Inflammatory macrophage treated with lipopolysaccharide for 1 hour (primary cell): ENCODE measurements around the gene REM2.

Experiments used
- DNase-seq, 2 donors: peaks; one replicate each; pipeline ENCODE4 v3.0.0-alpha.2; 2020 to 2022

REM2 gene

GRCh38 chr14:22898302-22899090 lies 15.5 kb downstream of the REM2 start:
- no peak for DNase-seq

DNA sequence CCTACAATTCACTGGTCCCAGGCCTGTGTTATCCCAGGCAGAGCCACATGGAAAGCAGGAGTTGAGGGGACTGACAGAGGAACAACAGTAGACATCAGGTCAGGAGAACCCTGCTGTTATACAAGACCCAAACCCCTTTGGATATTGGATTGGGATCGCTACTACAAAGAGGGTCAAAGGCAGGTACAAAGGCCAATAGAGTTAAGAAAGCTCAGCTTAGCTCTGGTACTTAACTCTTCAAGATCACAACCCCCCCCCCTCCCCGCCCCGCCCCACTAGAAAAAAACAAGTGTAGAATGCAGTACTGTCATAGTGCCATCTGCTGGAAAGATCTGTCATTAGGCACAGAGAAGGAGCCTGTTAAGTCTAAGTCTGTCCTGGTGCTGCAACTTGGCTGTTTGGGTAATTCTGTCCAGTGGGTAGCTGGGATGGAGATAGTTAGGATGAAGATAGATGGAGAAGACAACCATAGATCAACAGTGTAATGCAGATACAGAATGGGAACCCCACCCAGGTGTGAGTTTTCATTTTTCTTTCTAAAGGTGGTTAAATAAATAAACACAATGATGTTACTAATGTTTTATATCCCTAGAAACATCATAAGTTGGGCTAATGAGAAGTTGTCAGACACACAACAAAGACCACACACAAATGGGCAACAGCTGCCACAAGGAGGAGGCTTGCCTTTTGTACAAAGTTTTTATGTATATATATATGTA lies 17.2 kb downstream of the REM2 start:
- peak; percentile 52 to 73 for DNase-seq

GRCh38 chr14:22901799-22902198 lies 18.8 kb downstream of the REM2 start:
- DNase-seq = no peak

DNA sequence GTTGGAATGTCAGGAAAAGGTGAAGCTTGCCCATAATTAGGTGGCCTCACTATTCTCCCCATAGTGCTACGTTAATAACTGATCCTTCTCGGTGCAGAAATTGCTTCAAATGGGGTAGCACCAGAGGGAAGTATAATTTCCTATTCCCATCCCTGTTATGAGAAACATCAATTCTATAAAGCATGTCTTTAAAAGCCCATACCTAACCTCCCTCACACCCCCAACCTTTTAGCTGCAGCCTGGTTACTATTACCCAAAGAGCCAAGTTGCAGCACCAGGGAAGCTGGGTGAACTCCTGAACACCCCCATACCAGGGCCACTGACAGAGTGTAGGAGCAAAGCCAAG lies 20.7 kb downstream of the REM2 start:
- DNase-seq = no peak

DNA sequence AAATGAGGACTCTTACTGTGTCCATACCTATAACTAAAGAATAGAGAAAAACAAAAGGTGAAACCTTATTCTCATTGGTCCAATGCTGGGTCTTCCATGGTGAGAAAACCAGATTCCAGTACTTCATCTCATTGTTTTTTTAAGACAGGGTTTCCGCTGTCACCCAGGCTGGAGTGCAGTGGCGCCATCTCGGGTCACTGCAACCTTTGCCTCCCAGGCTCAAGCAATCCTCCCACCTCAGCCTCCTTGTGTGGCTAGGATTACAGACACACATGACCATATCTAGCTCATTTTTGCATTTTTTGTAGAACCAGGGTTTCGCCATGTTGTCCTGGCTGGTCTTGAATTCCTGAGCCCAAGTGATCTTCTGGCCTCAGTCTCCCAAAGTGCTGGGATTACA lies 22.6 kb downstream of the REM2 start:
- DNase-seq = no peak

- no peak for DNase-seq
Observed at GRCh38 chr14:22906073-22906472, 23.1 kb downstream of the REM2 start.

DNA sequence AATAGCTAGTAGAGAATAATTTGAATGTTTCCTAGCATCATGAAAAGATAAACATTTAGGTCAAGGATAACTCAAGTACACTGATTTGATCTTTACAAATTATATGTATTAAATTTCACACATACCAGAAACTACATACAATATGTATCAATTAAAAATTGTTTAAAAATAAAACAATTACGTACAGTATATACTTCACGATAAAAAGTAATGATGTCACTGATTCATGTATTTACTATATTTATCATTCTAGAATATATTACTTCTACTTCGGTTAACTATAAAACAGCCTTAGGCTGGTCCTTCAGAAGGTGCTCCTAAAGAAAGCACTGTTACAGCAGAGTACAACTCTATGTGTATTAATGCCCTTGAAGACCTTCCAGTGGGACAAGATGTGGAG lies 24.4 kb downstream of the REM2 start:
- DNase-seq = no peak

DNA sequence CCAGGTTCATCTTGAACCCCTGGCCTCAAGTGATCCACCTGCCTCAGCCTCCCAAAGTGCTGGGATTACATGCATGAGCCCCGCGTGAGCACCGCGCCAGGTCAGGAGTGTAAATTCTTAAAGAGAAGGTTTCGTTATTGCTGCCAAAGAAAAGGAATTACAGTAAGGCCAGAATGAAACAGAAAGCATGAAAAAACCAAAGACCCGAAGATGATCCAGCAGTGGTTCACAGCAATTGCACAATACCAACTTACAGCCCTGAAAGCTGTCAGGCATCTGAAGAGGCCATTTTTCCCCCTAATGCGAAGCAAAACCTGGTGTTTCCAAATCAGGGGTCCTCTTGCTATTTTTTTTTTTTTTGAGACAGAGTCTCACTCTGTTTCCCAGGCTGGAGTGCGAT lies 25.6 kb downstream of the REM2 start:
- peak; percentile 38 to 48 for DNase-seq

GRCh38 chr14:22910916-22911315 lies 27.9 kb downstream of the REM2 start:
- DNase-seq = no peak

DNA sequence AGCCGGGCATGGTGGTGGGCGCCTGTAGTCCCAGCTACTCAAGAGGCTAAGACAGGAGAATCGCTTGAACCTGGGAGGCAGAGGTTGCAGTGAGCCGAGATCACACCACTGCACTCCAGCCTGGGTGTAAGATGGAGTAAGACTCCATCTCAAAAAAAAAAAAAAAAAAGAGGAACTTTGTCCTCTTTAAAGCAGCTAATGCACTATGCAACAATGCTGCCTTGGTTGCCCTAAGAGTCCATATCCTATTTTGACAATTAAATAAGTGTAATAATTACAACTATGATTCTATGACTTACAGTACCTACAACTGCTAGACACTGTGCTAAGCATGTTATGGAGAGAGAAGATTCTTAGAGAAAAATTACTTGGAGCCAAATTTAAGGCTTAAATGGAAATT lies 31.8 kb downstream of the REM2 start:
- DNase-seq = peak; percentile 52 to 56

- peak; percentile 77 to 88 for DNase-seq
Observed at GRCh38 chr14:22915886-22916521, 33.0 kb downstream of the REM2 start.

DNA sequence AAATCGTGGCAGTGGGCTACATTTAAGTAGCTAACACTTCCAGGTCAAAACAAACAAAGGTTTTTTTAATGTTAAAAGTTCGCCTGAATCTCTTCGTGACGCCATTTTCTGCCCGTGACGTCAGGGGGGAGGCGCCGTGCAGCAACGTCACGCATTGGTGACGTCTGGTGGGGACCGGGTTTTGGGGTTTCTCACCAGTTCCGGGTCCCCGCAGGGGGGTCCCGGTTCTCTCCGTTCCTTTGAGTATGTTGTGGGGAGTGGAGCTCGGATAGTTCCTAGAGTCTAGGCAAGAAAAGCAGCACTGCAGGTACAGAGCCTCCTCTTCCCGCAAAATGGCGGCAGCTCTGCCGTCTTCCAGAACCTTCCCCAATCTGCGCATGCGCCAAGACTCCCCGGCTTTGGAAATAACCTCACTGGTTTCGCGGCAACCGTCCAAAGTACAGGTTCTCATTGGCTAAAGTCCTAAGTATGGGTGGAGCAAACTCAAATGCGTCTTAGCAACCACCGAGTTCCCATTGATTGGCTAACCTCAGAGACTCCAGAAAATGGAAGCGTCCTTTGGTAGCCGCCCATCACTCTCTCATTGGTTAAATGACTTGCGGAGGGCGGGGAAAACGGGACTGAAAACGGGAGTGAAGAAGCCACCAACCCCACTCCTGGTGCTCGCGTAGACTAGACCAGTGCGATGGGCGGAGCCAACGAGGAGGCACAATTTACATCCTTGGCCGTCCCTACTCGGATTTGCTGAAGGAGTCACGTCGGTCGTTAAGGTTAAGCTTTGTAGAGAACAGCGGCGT lies 36.0 kb downstream of the REM2 start, which contains the start of gene RBM23:
Gene RBM23 (minus strand): TSS at position 346 of the 797 bp plus-strand sequence.
- peak; percentile 100 for DNase-seq

DNA sequence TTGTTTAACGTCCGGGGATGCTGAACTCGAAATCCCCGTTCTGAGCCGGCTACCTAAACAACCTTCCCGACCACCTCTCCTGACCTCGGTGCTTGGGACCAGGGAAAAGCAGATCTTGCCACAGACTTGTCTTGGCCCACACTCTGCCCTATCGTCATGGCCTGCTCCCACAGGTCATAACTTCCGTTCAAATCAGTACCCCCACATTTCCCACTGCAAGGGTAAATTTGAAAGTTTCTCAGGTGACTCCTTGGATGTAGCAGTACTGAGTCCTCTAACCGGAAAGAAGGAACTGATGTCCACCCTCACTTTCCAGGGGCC lies 36.5 kb downstream of the REM2 start:
- peak in 1 of 2 donors; percentile 64 for DNase-seq

DNA sequence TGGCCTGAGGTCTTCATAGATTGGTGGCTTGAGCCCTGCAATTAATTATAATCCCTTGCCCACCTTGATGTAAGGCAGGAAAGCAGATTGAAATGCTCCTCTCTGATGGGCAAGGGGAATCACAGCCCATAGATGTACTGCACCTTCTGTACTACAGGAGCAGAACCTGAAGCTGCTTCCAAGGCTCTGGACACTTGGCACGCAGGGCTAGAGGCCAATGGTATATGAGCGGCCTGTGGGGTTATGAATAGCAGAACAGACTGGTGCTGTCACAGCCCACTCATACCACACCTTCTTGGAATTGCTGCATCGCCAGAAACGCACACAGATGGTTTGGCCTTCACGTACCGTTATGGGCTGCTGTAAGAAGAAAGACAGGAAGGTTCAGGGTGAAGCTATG lies 37.7 kb downstream of the REM2 start:
- no peak for DNase-seq

DNA sequence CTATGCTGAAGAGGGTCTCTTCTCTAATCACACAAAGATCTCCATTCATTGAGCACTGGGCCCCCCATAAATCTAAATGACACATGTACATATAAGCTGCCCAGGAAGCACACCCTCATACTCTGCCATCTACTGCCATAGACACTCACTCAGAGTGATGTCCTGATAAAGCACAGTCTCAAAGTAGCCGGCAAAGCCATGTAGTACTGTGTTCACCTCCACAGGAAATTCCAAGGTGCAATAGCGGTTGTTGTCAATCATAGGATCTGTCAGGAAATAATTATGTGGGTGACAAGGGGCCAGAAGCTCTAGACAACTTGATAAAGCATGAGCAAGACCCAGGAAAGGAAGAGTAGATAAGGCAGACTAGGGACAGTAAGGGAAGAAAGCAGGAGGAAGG lies 39.3 kb downstream of the REM2 start:
- DNase-seq = no peak

DNA sequence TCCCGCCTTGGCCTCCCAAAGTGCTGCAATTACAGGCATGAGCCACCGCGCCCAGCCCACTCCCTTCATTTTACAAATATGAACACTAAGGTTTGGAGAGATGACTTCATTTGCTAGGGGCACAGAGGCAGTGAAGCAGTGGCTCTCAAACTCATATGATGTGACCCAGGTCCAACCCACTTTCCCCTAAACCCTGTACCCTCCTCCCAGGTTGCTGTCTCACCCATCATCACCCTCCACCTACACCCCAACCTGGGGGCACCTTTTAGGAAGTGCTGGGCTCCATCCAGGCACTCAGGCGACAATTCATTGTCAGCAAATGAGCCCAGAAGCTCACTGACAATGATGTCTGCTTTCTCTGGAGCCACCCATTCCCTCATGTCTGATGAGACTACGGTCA lies 40.7 kb downstream of the REM2 start:
- no peak for DNase-seq

GRCh38 chr14:22925513-22925912 lies 42.5 kb downstream of the REM2 start:
- DNase-seq = no peak

- DNase-seq = no peak
Observed at GRCh38 chr14:22926316-22926715, 43.3 kb downstream of the REM2 start.

- no peak for DNase-seq
Observed at GRCh38 chr14:22928237-22929103, 45.4 kb downstream of the REM2 start.

- peak; percentile 100 for DNase-seq
Observed at GRCh38 chr14:22929104-22929960, 46.3 kb downstream of the REM2 start, which contains the start of gene PRMT5. Gene PRMT5 (minus strand): TSS chr14:22929376. CDS start chr14:22929361, 15 bp downstream.

GRCh38 chr14:22929961-22930364 lies 46.9 kb downstream of the REM2 start:
- DNase-seq = no peak
